HUES64 (cell line): ENCODE results near the gene MIS18A. TPM values are rescaled to one million over a fixed set of nuclear protein-coding genes. Genes with fewer than 3 reads are reported as not detected.

Experiments used
- H3K27ac ChIP-seq: 2 replicates; pipeline ENCODE4 v1.7.0; 2013; ENCODE audit warnings: low read depth, low read length, inconsistent platforms
- H3K27me3 ChIP-seq: 2 replicates; pipeline ENCODE4 v1.6.1; 2013; ENCODE audit warnings: mild to moderate bottlenecking, low read length; ENCODE audit not compliant: insufficient read depth
- H3K36me3 ChIP-seq: 2 replicates; pipeline ENCODE4 v1.6.1; 2013; ENCODE audit warnings: mild to moderate bottlenecking, low read length; ENCODE audit not compliant: insufficient read depth
- H3K4me1 ChIP-seq: 2 replicates; pipeline ENCODE4 v1.6.1; 2013; ENCODE audit warnings: mild to moderate bottlenecking, low read length, moderate library complexity; ENCODE audit not compliant: insufficient read depth
- H3K4me3 ChIP-seq: 2 replicates; pipeline ENCODE4 v1.5.1; 2013; ENCODE audit warnings: mild to moderate bottlenecking, low read length, moderate library complexity
- H3K9ac ChIP-seq: 2 replicates; pipeline ENCODE4 v1.6.1; 2013; ENCODE audit warnings: mild to moderate bottlenecking, low read depth, low read length
- H3K9me3 ChIP-seq: 2 replicates; pipeline ENCODE4 v1.6.1; 2013; ENCODE audit warnings: low read depth, low read length; ENCODE audit not compliant: insufficient read depth
- WGBS: fragments of 150-250, 120-280 bp; methylation state at CpG from one replicate; pipeline ENCODE4 v1.1.7; 2013; ENCODE audit warnings: missing lambda C conversion rate; 5-methylcytosine and 5-hydroxymethylcytosine counted together
- polyA plus RNA-seq, 2 experiments: library from polyadenylated mRNA; stranded (reverse); fragments of 50-300 nt; gene quantifications; one replicate each; pipeline ENCODE4 v1.2.3, GENCODE V29; 2013

Gene MIS18A
- polyA plus RNA-seq (2013, experiment 1 of 2) = 46.4 TPM
- polyA plus RNA-seq (2013, experiment 2 of 2) = 51.1 TPM

GRCh38 chr21:32278518-32279376 is at the start of gene MIS18A:
Gene MIS18A (minus strand): TSS chr21:32279049. CDS start chr21:32279014, 35 bp downstream.
- peaks cover 16% of the 10 kb centered on the region for H3K36me3 ChIP-seq
- peak within 1 kb of the TSS; percentile 99 for H3K4me3 ChIP-seq
- H3K9ac ChIP-seq = peak within 1 kb of the TSS; percentile 89
- peak within 1 kb of the TSS; percentile 66 for H3K27ac ChIP-seq
- no peaks in the 10 kb centered on the region for H3K27me3 ChIP-seq
- no peaks in the 10 kb centered on the region for H3K9me3 ChIP-seq
- under 1% methylated on average over 69 of the region's 69 CpGs for WGBS
- H3K4me1 ChIP-seq = peaks cover 5% of the 10 kb centered on the region; the same call in 1 of the 2 replicates

- no peak overlapping the region for H3K27ac ChIP-seq
- peaks cover 3% of the 10 kb centered on the region; the same call in 1 of the 2 replicates for H3K9me3 ChIP-seq
- WGBS = 98% methylated on average over 3 of the region's 3 CpGs
- no peaks in the 10 kb centered on the region for H3K27me3 ChIP-seq
- H3K4me3 ChIP-seq = no peak overlapping the region
- H3K4me1 ChIP-seq = peaks cover 18% of the 10 kb centered on the region; the same call in 1 of the 2 replicates
- no peak overlapping the region for H3K9ac ChIP-seq
- H3K36me3 ChIP-seq = peaks cover 92% of the 10 kb centered on the region
These were observed 49.7 kb upstream of the MIS18A start for GRCh38 chr21:32328595-32328994.

DNA sequence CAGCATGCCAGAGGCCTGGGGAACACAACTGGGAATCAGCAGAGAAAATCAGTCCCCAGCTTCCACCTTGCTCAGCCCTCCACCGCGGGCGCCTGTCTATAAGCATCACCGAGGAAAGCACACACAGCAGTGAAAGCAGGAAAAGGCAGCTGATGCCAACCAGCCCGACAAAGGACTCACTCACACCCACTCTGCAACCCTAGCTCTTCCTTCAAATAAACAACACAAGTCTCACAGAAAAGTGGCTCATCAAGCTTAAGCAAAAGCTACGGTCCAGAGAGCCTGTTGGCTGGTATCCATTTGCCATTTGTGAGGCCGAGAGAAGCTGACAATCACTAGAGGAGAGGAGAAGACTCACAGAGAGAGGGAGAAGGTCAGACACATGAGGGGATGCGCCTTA is 46.9 kb upstream of the MIS18A start:
- no peak overlapping the region for H3K9ac ChIP-seq
- no peaks in the 10 kb centered on the region for H3K27me3 ChIP-seq
- H3K9me3 ChIP-seq = no peaks in the 10 kb centered on the region; the same call in 1 of the 2 replicates
- H3K4me1 ChIP-seq = peaks cover 5% of the 10 kb centered on the region; the same call in 1 of the 2 replicates
- 96% methylated on average over 7 of the region's 8 CpGs for WGBS
- no peak overlapping the region for H3K4me3 ChIP-seq
- H3K27ac ChIP-seq = no peak overlapping the region
- H3K36me3 ChIP-seq = peaks cover 94% of the 10 kb centered on the region

GRCh38 chr21:32322676-32323075 is 43.8 kb upstream of the MIS18A start:
- H3K9ac ChIP-seq = no peak overlapping the region
- peaks cover 95% of the 10 kb centered on the region for H3K36me3 ChIP-seq
- no peaks in the 10 kb centered on the region for H3K9me3 ChIP-seq
- H3K4me3 ChIP-seq = no peak overlapping the region
- 89% methylated on average over 10 of the region's 10 CpGs for WGBS
- no peaks in the 10 kb centered on the region for H3K4me1 ChIP-seq
- H3K27me3 ChIP-seq = no peaks in the 10 kb centered on the region
- H3K27ac ChIP-seq = no peak overlapping the region

- no peak overlapping the region for H3K4me3 ChIP-seq
- H3K9ac ChIP-seq = no peak overlapping the region
- no peaks in the 10 kb centered on the region for H3K4me1 ChIP-seq
- H3K9me3 ChIP-seq = no peaks in the 10 kb centered on the region
- H3K27ac ChIP-seq = no peak overlapping the region
- peaks cover 98% of the 10 kb centered on the region for H3K36me3 ChIP-seq
- WGBS = 95% methylated on average over 11 of the region's 12 CpGs
- no peaks in the 10 kb centered on the region for H3K27me3 ChIP-seq
These were observed 43.3 kb upstream of the MIS18A start for GRCh38 chr21:32322103-32322502.

GRCh38 chr21:32321480-32321879 is 42.6 kb upstream of the MIS18A start:
- Histone ChIP-seq H3K4me1 (no peaks in the 10 kb centered on the region), H3K27ac (no peak overlapping the region), H3K9ac (no peak overlapping the region), H3K27me3 (no peaks in the 10 kb centered on the region), H3K4me3 (no peak overlapping the region), H3K9me3 (no peaks in the 10 kb centered on the region), H3K36me3 (peaks cover 100% of the 10 kb centered on the region)
- WGBS = 97% methylated on average over 13 of the region's 13 CpGs

GRCh38 chr21:32320726-32321125 is 41.9 kb upstream of the MIS18A start:
- H3K27ac ChIP-seq = no peak overlapping the region
- no peaks in the 10 kb centered on the region for H3K27me3 ChIP-seq
- no peak overlapping the region for H3K4me3 ChIP-seq
- no peak overlapping the region for H3K9ac ChIP-seq
- peaks cover 100% of the 10 kb centered on the region for H3K36me3 ChIP-seq
- no peaks in the 10 kb centered on the region for H3K4me1 ChIP-seq
- no peaks in the 10 kb centered on the region for H3K9me3 ChIP-seq
- WGBS = 95% methylated on average over 13 of the region's 13 CpGs

- WGBS = 95% methylated on average over 6 of the region's 6 CpGs
- no peak overlapping the region for H3K27ac ChIP-seq
- H3K9me3 ChIP-seq = no peaks in the 10 kb centered on the region
- no peak overlapping the region for H3K9ac ChIP-seq
- no peaks in the 10 kb centered on the region for H3K4me1 ChIP-seq
- H3K36me3 ChIP-seq = peaks cover 99% of the 10 kb centered on the region
- H3K27me3 ChIP-seq = no peaks in the 10 kb centered on the region
- H3K4me3 ChIP-seq = no peak overlapping the region
These were observed 41.2 kb upstream of the MIS18A start for GRCh38 chr21:32320059-32320458.

DNA sequence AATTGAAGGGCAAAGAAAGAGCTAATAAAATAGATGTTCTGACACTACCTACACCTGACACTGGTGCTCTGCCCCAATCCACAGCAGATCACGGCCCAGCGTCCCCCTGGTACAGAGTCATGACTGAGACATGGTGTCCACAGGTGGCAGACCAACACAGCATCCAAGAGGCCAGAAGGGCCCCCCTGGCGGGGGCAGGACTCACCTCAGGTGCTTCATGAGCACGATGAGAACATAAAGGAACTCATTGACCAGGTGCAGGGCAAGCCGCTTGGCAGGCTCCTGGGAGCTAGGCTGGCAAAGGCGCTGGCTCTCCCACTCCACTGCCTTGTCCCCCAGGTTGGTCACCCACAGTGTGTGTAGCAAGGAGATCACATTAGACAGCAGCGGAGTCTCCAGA is 40.2 kb upstream of the MIS18A start:
- 91% methylated on average over 7 of the region's 7 CpGs for WGBS
- Histone ChIP-seq H3K27ac (no peak overlapping the region), H3K9me3 (no peaks in the 10 kb centered on the region), H3K4me1 (no peaks in the 10 kb centered on the region), H3K4me3 (no peak overlapping the region), H3K27me3 (no peaks in the 10 kb centered on the region), H3K9ac (no peak overlapping the region), H3K36me3 (peaks cover 96% of the 10 kb centered on the region)

DNA sequence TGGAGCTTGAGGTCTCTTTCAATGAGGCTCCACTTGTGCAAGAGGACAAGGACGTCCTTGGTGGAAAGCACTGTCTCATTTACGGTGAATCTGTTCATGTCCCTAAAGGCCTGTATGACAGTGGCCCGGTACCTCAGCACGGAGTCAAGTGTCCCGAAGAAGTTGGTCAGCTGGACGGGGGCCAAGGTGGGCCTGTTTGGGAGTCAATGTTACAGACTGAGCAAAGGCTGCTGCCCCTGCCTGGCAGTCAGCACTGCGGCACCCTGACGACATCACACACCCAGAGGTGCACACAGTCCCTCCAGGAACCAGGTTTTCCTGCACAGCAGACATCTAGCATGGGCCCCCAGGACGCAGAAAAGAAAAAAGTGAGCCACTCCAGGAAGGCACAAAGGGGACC is 38.9 kb upstream of the MIS18A start:
- H3K9me3 ChIP-seq = no peaks in the 10 kb centered on the region
- H3K4me1 ChIP-seq = no peaks in the 10 kb centered on the region
- no peak overlapping the region for H3K27ac ChIP-seq
- H3K36me3 ChIP-seq = peaks cover 96% of the 10 kb centered on the region
- H3K4me3 ChIP-seq = no peak overlapping the region
- no peak overlapping the region for H3K9ac ChIP-seq
- 88% methylated on average over 9 of the region's 9 CpGs for WGBS
- no peaks in the 10 kb centered on the region for H3K27me3 ChIP-seq

- Histone ChIP-seq H3K27me3 (no peaks in the 10 kb centered on the region), H3K9ac (no peak overlapping the region), H3K4me1 (no peaks in the 10 kb centered on the region), H3K9me3 (no peaks in the 10 kb centered on the region), H3K27ac (no peak overlapping the region), H3K4me3 (no peak overlapping the region), H3K36me3 (peaks cover 95% of the 10 kb centered on the region)
- WGBS = 93% methylated on average over 22 of the region's 22 CpGs
These were observed 37.7 kb upstream of the MIS18A start for GRCh38 chr21:32316361-32317215.
